HG03097 (cell line): ENCODE results near the gene NOTCH2NLA.
"Not testable (repeated sequence)": the region's sequence is repeated elsewhere in the genome, so short reads cannot be mapped to it uniquely, and the experiment has no call there.

Source experiments
- ATAC-seq: cut with Tn5 transposase; IDR thresholded peaks from one replicate; pipeline ENCODE4 v1.9.1; 2021; ENCODE audit not compliant: unreplicated experiment, low FRiP score

Gene NOTCH2NLA

DNA sequence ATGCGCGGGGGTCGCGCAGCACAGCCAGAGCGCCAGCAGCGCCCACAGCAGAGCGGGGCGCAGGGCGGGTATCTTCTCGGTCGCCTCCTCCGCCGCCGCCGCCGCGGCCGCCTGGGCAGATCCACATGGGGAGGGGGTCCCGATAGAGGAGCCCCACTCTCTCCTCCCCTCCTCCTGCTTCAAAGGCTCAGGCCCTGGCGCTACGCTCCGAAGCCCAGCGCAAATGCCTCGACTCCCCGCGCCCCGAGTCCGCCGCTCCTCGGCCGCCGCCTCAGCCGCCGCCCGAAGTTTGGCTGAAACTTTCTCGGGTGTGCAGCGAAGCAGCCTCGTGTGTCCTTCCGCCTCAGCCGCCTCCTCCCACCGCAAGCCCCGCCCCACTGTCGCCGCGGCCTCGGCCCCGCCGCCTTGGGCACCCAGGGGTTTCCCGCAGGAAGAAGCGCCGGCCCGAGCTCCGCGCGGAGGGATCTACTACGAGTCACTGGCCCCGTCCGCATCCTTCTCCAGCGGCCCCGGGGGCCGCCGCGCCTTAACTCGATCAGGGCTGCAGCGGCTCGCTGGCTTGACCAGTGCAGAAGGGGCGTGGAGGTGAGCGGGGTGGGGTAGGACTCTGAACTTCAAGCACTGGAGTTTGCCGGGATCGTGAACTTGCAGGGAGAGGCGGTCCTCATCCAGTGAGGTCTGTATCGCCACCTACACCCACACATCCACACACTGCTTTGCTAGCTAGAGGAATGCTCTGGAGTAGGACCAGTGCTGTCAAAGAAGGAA lies at the start of gene NOTCH2NLA:
Gene NOTCH2NLA (minus strand): TSS at position 312 of the 768 bp plus-strand sequence. CDS start 39,684 bp downstream, outside the sequence.
- ATAC-seq: not testable (repeated sequence)

GRCh38 chr1:146278346-146278745 lies 49.5 kb upstream of the NOTCH2NLA start:
- ATAC-seq: peak; percentile 53

DNA sequence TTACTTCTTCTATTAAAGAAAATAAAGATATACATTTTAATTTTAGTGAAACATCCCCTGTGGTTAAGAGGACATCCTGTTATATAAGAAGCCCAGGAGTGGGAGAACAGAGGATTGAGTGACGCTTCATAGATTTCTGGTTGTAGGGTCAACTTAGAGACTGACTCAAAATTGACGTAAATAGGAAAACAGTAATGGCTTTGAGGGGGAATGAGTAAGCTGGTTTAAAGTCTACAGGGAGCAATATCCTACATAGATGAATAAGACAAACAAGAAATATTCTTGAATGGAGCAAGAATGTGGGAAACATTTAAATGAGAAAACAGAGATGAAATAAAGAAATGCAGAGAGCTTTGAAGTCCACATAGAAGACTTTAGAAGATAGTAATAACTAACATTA lies 48.3 kb upstream of the NOTCH2NLA start:
- not testable (repeated sequence) for ATAC-seq

DNA sequence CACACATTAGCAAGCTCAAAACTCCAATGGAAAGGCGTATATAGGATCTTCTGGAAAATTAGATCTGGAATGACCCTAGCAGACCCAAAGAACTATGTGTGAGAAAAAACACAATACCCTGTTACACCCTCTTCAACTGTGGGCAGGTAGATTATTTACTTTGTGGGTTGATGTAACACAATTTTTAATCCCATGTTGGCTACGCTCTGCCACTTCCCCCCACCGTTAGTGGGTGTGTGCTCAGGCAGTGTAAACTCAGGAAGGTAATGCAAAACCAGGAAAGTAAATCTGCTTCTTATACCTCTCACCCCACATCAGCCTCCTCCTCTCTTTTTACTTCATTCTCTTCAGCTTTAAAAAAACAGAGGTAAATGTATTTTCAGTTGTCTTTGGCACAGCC lies 45.3 kb upstream of the NOTCH2NLA start:
- not testable (repeated sequence) for ATAC-seq

DNA sequence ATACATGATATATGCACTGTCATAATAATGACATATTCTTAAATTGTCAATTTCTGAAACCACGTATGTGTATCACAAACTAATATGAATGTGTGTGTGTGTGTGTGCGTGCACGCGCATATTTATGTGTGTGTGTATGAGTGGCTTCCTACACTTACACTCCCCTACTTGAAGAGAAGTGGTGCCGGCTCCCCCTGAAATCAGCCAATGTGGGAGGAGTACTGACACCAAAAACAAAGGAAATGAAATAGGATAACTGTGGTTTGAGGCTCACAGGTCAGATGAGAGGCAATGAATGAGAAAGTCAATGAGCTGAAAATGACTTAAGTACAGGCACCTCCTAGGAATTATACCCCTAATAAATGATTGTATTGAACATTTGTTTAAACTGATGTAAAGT lies 44.4 kb upstream of the NOTCH2NLA start:
- not testable (repeated sequence) for ATAC-seq

DNA sequence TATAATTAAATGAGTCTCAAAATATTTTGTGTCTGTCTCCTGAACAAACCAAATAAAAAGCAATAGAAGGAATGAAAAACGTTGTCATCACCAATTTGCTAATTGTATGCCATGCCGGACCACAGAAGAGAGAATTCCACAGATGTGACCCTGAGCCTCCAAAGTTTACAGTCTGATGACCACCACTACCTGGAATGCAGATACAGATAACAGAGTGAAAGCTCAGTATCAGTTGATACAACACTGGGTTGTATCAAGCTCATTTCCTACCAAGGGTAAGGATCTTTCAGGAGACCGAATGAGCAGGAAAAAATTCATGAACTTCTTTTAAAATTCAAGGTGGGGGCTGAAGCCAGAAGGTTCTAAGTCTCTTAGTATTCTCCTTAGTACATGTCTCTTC lies 43.9 kb upstream of the NOTCH2NLA start:
- ATAC-seq: not testable (repeated sequence)

DNA sequence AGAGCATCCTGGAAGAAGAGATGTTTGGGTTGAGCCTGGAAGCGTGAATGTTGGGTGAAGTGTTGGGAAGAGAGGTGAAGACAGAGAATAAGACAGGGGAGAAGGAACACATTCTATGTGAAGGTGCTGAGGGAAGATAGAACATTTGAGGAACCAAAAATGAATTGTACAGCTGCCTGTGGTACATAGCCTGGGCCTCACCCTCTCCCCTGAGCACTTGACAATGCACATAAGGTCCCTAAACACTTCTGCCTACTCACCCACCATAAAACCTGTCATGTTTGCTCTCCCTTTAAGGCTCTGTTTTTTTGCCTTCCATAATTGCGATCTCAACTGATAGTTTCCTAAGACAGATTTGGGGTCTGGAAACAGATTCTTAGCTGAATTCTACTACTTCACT lies 43.2 kb upstream of the NOTCH2NLA start:
- ATAC-seq: not testable (repeated sequence)

GRCh38 chr1:146270129-146270528 lies 41.3 kb upstream of the NOTCH2NLA start:
- not testable (repeated sequence) for ATAC-seq

DNA sequence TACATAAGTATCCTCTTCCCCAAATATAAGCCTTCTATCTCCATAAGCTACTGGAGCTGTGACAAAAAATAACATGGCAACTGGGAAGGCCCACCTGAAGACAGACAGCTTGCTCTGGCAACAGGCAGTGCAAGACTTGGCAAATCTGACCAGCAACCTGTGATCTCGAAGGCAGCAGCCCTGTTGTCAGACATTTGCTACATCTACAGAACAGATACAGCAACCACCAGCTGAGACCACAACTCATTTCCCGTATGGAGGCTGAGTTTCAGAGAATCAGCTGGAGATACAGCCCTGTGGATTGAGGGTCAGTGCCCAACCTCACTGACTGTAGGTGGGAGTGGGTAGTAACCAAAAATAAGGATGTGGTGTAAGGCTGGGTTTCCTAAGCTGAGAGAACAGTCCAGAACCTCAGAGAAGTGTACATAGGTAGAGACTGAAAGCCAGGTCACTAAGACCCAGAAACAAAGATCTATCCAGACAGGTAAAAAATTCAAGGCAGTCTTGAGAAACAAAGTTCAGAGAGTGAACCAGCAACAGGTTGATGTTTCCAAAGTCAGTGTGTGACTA lies 37.4 kb upstream of the NOTCH2NLA start:
- not testable (repeated sequence) for ATAC-seq

GRCh38 chr1:146264761-146265160 lies 35.9 kb upstream of the NOTCH2NLA start:
- not testable (repeated sequence) for ATAC-seq

DNA sequence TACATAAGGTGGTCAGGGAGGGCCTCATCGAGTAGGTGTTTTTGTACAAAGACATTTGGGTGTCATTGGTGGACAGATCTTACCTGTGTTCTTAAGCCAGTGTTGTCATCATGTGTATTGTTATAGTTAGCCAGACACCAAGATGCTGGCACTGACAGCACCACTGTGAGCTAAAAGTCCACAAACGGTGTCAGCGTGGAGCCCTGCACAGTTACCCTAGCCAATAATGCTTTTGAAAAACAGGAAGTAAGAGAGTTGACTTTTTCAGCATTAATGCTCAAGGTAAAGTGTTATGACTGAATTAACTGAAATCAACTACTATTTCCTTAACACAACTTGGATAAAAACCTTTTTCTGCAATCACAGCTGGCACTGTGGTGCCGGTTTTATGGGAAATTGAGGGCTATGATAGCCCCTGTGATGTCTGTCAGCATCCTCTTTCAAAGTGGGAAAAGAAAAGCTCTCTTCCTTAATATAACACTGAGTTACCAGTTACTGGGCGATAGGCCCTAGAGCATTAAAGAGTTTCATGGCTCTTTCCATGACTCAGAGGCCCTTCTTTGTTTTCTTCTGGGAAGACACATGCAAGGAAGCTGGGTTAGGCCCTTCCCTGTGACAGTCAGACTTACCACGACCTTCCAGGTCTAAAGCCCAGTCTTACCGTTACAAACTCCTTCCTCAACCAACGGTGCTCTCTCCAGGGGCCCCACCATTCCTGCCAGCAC lies 31.3 kb upstream of the NOTCH2NLA start:
- ATAC-seq: not testable (repeated sequence)

DNA sequence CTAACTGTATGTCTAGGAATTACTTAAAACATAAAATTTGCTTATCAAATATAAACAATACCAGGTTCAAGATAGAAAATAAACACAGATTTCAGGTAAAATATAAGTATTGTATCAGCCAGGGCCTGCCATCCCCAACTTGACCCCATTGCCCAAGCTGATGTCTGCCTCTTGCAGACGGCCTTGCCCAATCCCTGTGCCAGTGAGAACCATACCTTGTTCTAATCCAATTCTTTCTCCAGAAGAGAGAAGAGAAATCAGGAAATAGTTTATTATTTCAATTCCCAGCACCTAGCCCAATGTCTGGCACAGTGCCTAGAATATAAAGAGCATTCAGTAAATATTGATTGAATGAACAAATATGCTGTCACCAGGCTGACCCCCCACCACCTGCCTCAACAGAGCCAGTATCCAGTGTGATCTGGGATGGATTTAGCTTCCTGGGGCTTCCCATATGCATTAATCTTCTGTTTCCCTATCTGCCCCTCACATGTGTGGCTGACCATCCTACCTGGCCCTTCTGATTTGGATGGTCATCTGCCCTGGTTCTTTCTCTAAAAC lies 29.3 kb upstream of the NOTCH2NLA start:
- not testable (repeated sequence) for ATAC-seq

DNA sequence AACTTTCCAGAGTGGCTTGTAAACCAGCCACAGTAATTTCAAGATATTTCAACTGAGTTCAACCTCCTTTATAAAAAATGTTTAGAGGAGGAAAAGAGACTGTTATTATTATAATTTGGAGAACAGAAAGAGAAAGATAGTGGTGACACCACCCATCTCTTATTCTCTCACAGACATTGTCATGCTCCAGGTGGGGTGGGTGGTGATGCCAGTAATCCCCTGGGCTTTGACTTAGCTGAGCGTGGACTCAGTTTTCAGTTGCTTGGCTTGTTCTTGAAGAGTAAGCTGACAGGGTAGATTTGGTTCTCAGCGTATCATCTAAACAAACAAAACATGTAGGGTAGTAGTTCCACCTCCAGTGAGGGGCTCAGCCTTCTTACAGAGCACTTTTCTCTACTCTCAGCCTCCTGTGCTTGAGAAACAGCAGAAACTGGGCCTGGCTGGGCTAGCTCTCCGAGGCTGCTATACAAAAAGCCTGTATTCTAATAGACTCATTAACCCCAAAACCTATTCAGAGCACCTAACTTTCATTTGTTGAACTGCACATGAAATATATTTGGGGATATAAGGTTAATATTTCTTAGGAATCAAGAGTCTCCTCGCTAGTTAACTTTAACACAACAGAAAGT lies 25.9 kb upstream of the NOTCH2NLA start:
- ATAC-seq: not testable (repeated sequence)

DNA sequence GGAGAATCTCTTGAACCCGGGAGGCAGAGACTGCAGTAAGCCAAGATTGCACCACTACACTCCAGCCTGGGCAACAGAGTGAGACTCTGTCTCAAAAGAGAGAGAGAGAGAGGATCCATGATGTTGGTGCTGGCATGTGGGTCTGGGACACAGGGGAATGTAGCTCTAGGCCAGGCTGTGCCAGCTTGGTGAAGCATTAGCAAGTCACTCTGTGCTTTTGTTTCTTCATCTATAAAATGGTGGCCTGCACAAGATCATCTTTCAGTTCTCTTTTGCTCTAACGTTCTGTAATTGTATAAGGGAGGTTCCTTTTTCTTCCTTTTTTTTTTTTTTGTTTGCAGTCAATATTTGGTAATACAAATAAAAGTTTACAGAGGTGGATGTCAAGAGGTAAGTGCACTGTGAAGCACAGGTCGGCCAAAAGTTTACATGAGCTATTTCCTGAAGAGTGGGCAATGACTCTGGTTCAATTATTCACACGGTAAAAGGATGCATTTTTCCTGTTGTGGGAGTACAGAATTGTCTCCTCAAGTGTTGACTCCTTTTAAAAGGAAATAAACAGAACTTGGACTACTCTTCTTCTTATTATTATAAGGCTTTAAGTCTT lies 24.5 kb upstream of the NOTCH2NLA start:
- ATAC-seq: not testable (repeated sequence)

DNA sequence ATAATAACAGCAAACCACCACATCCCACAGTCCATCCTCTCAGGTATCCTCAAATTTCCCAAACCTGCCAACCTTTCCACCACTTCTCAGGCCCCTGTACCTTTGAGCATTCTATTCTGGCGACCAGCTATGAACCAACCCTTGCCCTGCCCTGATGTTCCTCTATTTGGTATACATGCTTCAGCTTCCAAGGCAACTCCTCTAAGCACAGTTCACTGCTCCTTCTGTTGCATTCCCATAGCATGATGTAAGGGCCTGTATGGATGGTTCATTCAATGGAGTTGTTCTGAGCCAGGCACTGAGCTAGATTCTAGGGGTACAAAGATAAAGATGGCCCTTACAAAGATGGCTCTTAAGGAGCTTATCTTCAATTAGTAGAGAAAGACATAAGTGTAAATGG lies 22.7 kb upstream of the NOTCH2NLA start:
- not testable (repeated sequence) for ATAC-seq

GRCh38 chr1:146248643-146249042 lies 19.8 kb upstream of the NOTCH2NLA start:
- not testable (repeated sequence) for ATAC-seq

DNA sequence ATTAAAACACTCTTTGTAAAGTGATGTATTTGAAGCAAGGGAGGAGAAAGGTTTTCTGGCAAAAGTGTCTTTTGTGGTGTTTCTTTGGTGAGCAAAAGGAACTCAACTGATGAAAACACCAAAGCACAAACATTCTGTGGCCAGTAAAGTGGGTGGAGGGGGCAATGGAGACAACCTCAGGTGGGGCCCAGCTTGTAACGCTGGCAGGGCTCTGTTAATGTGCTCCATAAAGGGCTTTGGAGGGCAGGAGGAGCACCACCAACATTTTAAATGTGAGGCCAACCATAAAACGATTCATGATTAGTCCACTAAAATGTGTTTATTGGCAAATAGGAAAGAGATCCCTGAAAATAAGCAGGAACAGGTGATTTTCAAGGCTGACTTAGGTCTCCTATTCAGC lies 7.8 kb upstream of the NOTCH2NLA start:
- ATAC-seq: not testable (repeated sequence)

DNA sequence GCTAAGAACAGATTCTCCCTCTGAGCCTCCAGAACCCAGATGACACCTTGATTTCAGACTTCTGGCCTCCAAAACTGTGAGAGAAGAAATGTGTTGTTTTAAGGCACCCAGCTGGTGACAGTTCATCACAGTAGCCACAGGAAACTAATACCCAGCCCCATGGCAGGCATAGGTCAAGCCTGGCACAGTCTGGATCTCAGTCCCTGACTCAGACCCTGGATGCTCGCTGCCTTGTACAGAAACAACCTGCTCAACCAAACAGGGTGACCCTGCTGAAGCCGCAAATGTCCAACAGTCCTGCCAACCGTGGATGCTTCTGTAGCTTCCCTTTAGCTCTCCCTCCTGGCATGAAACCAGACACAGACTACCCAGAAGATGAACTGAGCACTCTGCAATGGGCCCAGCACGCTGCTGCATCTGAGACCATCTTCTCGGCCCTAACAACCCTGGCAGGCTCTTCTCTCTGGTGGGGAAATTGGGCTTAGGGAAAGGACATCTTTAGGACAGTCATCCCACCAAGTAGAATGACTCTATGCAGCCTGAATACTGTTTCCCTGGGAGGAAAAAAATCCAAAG lies 7.3 kb upstream of the NOTCH2NLA start:
- not testable (repeated sequence) for ATAC-seq

DNA sequence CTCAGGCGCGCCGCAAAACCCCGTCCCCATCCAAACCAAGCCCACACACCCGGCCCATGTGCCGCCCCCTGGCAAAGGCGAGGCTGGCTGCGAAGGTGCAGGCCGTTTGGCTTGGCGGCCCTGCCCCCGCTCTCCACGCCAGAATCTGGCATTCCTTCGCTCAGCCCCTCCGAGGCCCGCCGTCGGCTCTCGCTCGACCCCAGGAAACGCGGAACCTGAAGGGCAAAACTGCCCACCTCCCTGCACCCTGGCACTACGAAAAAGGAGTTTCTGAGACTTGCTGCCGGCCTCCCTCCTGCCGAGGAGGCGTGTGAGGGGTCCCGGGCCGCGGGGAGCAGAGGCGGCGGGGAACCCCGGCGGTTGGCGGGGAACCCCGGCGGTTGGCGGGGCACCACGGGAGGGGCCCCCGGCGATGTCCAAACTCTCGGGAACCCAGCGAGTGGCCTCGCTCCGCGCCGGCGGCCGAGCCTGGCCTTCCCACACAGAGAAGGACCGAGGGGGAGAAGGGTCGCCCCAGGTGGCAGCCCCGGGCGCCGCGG lies 608 bp downstream of the NOTCH2NLA start:
- ATAC-seq: not testable (repeated sequence)
